DOHH2 (cell line): Measurements from ENCODE around the gene TYMS.

ENCODE experiments used
- H3F3A ChIP-seq: fragments of 200-600 bp; sonication (generic), shearing (Covaris generic); 2 replicates; pipeline ENCODE4 v1.6.0; 2016; ENCODE audit warnings: antibody characterized with exemption, mild to moderate bottlenecking; ENCODE audit not compliant: control insufficient read depth, insufficient read depth
- H3K27ac ChIP-seq: fragments of 200-600 bp; sonication (generic); 2 replicates; pipeline ENCODE4 v1.5.1; 2014; ENCODE audit warnings: low read depth, mild to moderate bottlenecking, low read length, moderate library complexity
- H3K27me3 ChIP-seq: fragments of 200-600 bp; sonication (generic); 2 replicates; pipeline ENCODE4 v1.6.1; 2014; ENCODE audit warnings: mild to moderate bottlenecking, low read length, mixed read lengths; ENCODE audit not compliant: control insufficient read depth
- H3K36me3 ChIP-seq: fragments of 200-600 bp; sonication (generic); 2 replicates; pipeline ENCODE4 v1.6.1; 2014; ENCODE audit warnings: mild to moderate bottlenecking, low read length, moderate library complexity, mixed read lengths; ENCODE audit not compliant: control insufficient read depth
- H3K4me1 ChIP-seq: fragments of 200-600 bp; sonication (generic); 2 replicates; pipeline ENCODE4 v1.6.1; 2014; ENCODE audit warnings: mild to moderate bottlenecking, low read length, mixed read lengths; ENCODE audit not compliant: control insufficient read depth
- H3K4me2 ChIP-seq: fragments of 200-600 bp; sonication (generic); 2 replicates; pipeline ENCODE4 v1.6.0; 2014; ENCODE audit warnings: mild to moderate bottlenecking, low read length, moderate library complexity
- H3K4me3 ChIP-seq: fragments of 200-600 bp; sonication (generic); 2 replicates; pipeline ENCODE4 v1.5.1; 2014; ENCODE audit warnings: mild to moderate bottlenecking, low read length, mixed read lengths
- H3K79me2 ChIP-seq: fragments of 200-600 bp; sonication (generic); 2 replicates; pipeline ENCODE4 v1.6.1; 2014; ENCODE audit warnings: mild to moderate bottlenecking, low read length, mixed read lengths; ENCODE audit not compliant: control insufficient read depth
- H3K9me2 ChIP-seq: fragments of 200-600 bp; sonication (generic); replicated peaks from 2 replicates; pipeline ENCODE4 v1.6.1; 2014; ENCODE audit warnings: mild to moderate bottlenecking, low read length, mixed read lengths; ENCODE audit not compliant: control insufficient read depth
- H3K9me3 ChIP-seq: fragments of 200-600 bp; sonication (generic); 2 replicates; pipeline ENCODE4 v1.6.1; 2014; ENCODE audit warnings: antibody characterized with exemption, low read length, mixed read lengths; ENCODE audit not compliant: control insufficient read depth, insufficient read depth
- H4K20me1 ChIP-seq: fragments of 200-600 bp; sonication (generic); 2 replicates; pipeline ENCODE4 v1.6.0; 2014; ENCODE audit warnings: low read depth, mild to moderate bottlenecking, antibody characterized with exemption, low read length, moderate library complexity; ENCODE audit not compliant: control insufficient read depth, insufficient read depth
- CTCF ChIP-seq: fragments of 200-600 bp; sonication (generic); IDR thresholded peaks from one replicate; pipeline ENCODE4 v1.5.1; 2014; ENCODE audit warnings: antibody characterized with exemption, mild to moderate bottlenecking, low read depth, low read length; ENCODE audit not compliant: poor library complexity, severe bottlenecking
- EZH2phosphoT487 ChIP-seq: fragments of 200-600 bp; sonication (generic); IDR thresholded peaks from 2 replicates; pipeline ENCODE4 v1.6.1; 2017; ENCODE audit warnings: borderline replicate concordance, mild to moderate bottlenecking, antibody characterized with exemption, low read length, moderate library complexity, mixed read lengths

The TYMS gene

GRCh38 chr18:693466-694187 lies 36.2 kb downstream of the TYMS start:
- TF ChIP-seq EZH2phosphoT487 = no peak
- no peak for TF ChIP-seq CTCF
- Histone ChIP-seq H3K4me2 (no peak overlapping the region), H3K27ac (no peak overlapping the region), H3K27me3 (no peaks in the 10 kb centered on the region), H3K4me1 (no peaks in the 10 kb centered on the region), H3K36me3 (0 out of 2 replicates have a peak, but pooled peaks cover 3% of the 10 kb centered on the region), H4K20me1 (no peaks in the 10 kb centered on the region), H3K79me2 (no peaks in the 10 kb centered on the region), H3K9me3 (no peaks in the 10 kb centered on the region), H3F3A (no peaks in the 10 kb centered on the region), H3K9me2 (no peaks in the 10 kb centered on the region), H3K4me3 (no peak overlapping the region)

GRCh38 chr18:697012-697411 lies 39.6 kb downstream of the TYMS start:
- H3K4me3 ChIP-seq = no peak overlapping the region
- H3K27ac ChIP-seq = no peak overlapping the region
- no peaks in the 10 kb centered on the region for H4K20me1 ChIP-seq
- H3F3A ChIP-seq = no peaks in the 10 kb centered on the region
- peaks cover 4% of the 10 kb centered on the region; the same call in 1 of the 2 replicates for H3K79me2 ChIP-seq
- no peak overlapping the region for H3K4me2 ChIP-seq
- H3K9me2 ChIP-seq = no peaks in the 10 kb centered on the region
- H3K36me3 ChIP-seq = peaks cover 7% of the 10 kb centered on the region
- no peak for TF ChIP-seq CTCF
- no peak for TF ChIP-seq EZH2phosphoT487
- H3K4me1 ChIP-seq = no peaks in the 10 kb centered on the region
- no peaks in the 10 kb centered on the region for H3K27me3 ChIP-seq
- H3K9me3 ChIP-seq = no peaks in the 10 kb centered on the region

- Histone ChIP-seq H3K9me3 (no peaks in the 10 kb centered on the region), H3K36me3 (peaks cover 6% of the 10 kb centered on the region), H3K4me2 (no peak overlapping the region), H3F3A (no peaks in the 10 kb centered on the region), H3K9me2 (no peaks in the 10 kb centered on the region), H3K27ac (no peak overlapping the region), H3K4me1 (no peaks in the 10 kb centered on the region), H3K27me3 (no peaks in the 10 kb centered on the region), H3K4me3 (no peak overlapping the region), H3K79me2 (peaks cover 5% of the 10 kb centered on the region), H4K20me1 (no peaks in the 10 kb centered on the region)
- TF ChIP-seq CTCF (no peak), EZH2phosphoT487 (no peak)
These were observed 40.3 kb downstream of the TYMS start for GRCh38 chr18:697800-698199.
